ENCODE results near the gene TAF3.

TAF3 gene

GRCh38 chr10:7832060-7832459, 13.8 kb downstream of the TAF3 start:
- no peak overlapping the region for H3K4me3 ChIP-seq (ENCODE audit: low read depth in 1 of 2, low read length in 2 of 2)
- H3K9me3 ChIP-seq (ENCODE audit: insufficient read depth, low read length, severe bottlenecking), result no peaks in the 10 kb centered on the region
- DNase-seq (no peak), ATAC-seq (ENCODE audit: insufficient read depth, low read depth) (no peak)
- H3K36me3 ChIP-seq (ENCODE audit: insufficient read depth, low read length), result peaks cover 19% of the 10 kb centered on the region; the same call in 1 of the 2 replicates
- peaks cover 62% of the 10 kb centered on the region for H3K79me2 ChIP-seq (ENCODE audit: insufficient read depth, low read length)
- no peak for TF ChIP-seq CTCF (IDR thresholded peaks at IDR 0.05; ENCODE audit: borderline replicate concordance, extremely low read depth, low read length, poor library complexity, severe bottlenecking)
- no peak for TF ChIP-seq EZH2 (IDR thresholded peaks at IDR 0.05; ENCODE audit: borderline replicate concordance, low read depth, low read length, severe bottlenecking)
- H4K20me1 ChIP-seq (ENCODE audit: insufficient read depth, low read length), result no peaks in the 10 kb centered on the region
- no peak overlapping the region for H2AFZ ChIP-seq (ENCODE audit: low read depth, low read length)
- no peak overlapping the region for H3K4me2 ChIP-seq (ENCODE audit: insufficient read depth, low read length)
- no peaks in the 10 kb centered on the region for H3K4me1 ChIP-seq (ENCODE audit: insufficient read depth, low read length)
- no peak overlapping the region for H3K9ac ChIP-seq (ENCODE audit: low read depth, low read length)
- no peaks in the 10 kb centered on the region for H3K27me3 ChIP-seq (ENCODE audit: insufficient read depth, low read length, poor library complexity)
- no peak overlapping the region for H3K27ac ChIP-seq (ENCODE audit: low read length)

- DNase-seq (no peak), ATAC-seq (ENCODE audit: insufficient read depth, low read depth) (no peak)
- Histone ChIP-seq H3K4me2 (ENCODE audit: insufficient read depth, low read length) (no peak overlapping the region), H4K20me1 (ENCODE audit: insufficient read depth, low read length) (no peaks in the 10 kb centered on the region), H3K27ac (ENCODE audit: low read length) (no peak overlapping the region), H3K4me3 (ENCODE audit: low read depth in 1 of 2, low read length in 2 of 2) (no peak overlapping the region), H2AFZ (ENCODE audit: low read depth, low read length) (no peak overlapping the region), H3K79me2 (ENCODE audit: insufficient read depth, low read length) (peaks cover 59% of the 10 kb centered on the region), H3K9me3 (ENCODE audit: insufficient read depth, low read length, severe bottlenecking) (no peaks in the 10 kb centered on the region), H3K36me3 (ENCODE audit: insufficient read depth, low read length) (peaks cover 13% of the 10 kb centered on the region; the same call in 1 of the 2 replicates), H3K9ac (ENCODE audit: low read depth, low read length) (no peak overlapping the region), H3K27me3 (ENCODE audit: insufficient read depth, low read length, poor library complexity) (no peaks in the 10 kb centered on the region), H3K4me1 (ENCODE audit: insufficient read depth, low read length) (no peaks in the 10 kb centered on the region)
- TF ChIP-seq CTCF (IDR thresholded peaks at IDR 0.05; ENCODE audit: borderline replicate concordance, extremely low read depth, low read length, poor library complexity, severe bottlenecking) (no peak), EZH2 (IDR thresholded peaks at IDR 0.05; ENCODE audit: borderline replicate concordance, low read depth, low read length, severe bottlenecking) (no peak)
These were observed 14.9 kb downstream of the TAF3 start for GRCh38 chr10:7833210-7833609.

GRCh38 chr10:7834262-7834661, 16.0 kb downstream of the TAF3 start:
- Histone ChIP-seq H3K4me3 (ENCODE audit: low read depth in 1 of 2, low read length in 2 of 2) (no peak overlapping the region), H3K36me3 (ENCODE audit: insufficient read depth, low read length) (peaks cover 13% of the 10 kb centered on the region; the same call in 1 of the 2 replicates), H3K4me2 (ENCODE audit: insufficient read depth, low read length) (no peak overlapping the region), H3K27ac (ENCODE audit: low read length) (no peak overlapping the region), H4K20me1 (ENCODE audit: insufficient read depth, low read length) (no peaks in the 10 kb centered on the region), H3K9me3 (ENCODE audit: insufficient read depth, low read length, severe bottlenecking) (no peaks in the 10 kb centered on the region), H3K27me3 (ENCODE audit: insufficient read depth, low read length, poor library complexity) (no peaks in the 10 kb centered on the region), H3K79me2 (ENCODE audit: insufficient read depth, low read length) (peaks cover 60% of the 10 kb centered on the region), H3K4me1 (ENCODE audit: insufficient read depth, low read length) (no peaks in the 10 kb centered on the region), H3K9ac (ENCODE audit: low read depth, low read length) (no peak overlapping the region), H2AFZ (ENCODE audit: low read depth, low read length) (no peak overlapping the region)
- ATAC-seq (ENCODE audit: insufficient read depth, low read depth), result no peak
- DNase-seq, result no peak
- TF ChIP-seq EZH2 (IDR thresholded peaks at IDR 0.05; ENCODE audit: borderline replicate concordance, low read depth, low read length, severe bottlenecking) (no peak), CTCF (IDR thresholded peaks at IDR 0.05; ENCODE audit: borderline replicate concordance, extremely low read depth, low read length, poor library complexity, severe bottlenecking) (no peak)

GRCh38 chr10:7836571-7836970, 18.3 kb downstream of the TAF3 start:
- Histone ChIP-seq H3K4me1 (ENCODE audit: insufficient read depth, low read length) (no peaks in the 10 kb centered on the region), H3K27me3 (ENCODE audit: insufficient read depth, low read length, poor library complexity) (no peaks in the 10 kb centered on the region), H3K4me2 (ENCODE audit: insufficient read depth, low read length) (no peak overlapping the region), H3K36me3 (ENCODE audit: insufficient read depth, low read length) (peaks cover 13% of the 10 kb centered on the region; the same call in 1 of the 2 replicates), H3K79me2 (ENCODE audit: insufficient read depth, low read length) (peaks cover 52% of the 10 kb centered on the region), H3K9me3 (ENCODE audit: insufficient read depth, low read length, severe bottlenecking) (no peaks in the 10 kb centered on the region), H3K27ac (ENCODE audit: low read length) (no peak overlapping the region), H2AFZ (ENCODE audit: low read depth, low read length) (no peak overlapping the region), H4K20me1 (ENCODE audit: insufficient read depth, low read length) (0 out of 2 replicates have a peak, but pooled peaks cover 2% of the 10 kb centered on the region), H3K9ac (ENCODE audit: low read depth, low read length) (no peak overlapping the region), H3K4me3 (ENCODE audit: low read depth in 1 of 2, low read length in 2 of 2) (no peak overlapping the region)
- DNase-seq, result no peak
- TF ChIP-seq EZH2 (IDR thresholded peaks at IDR 0.05; ENCODE audit: borderline replicate concordance, low read depth, low read length, severe bottlenecking), result no peak
- TF ChIP-seq CTCF (IDR thresholded peaks at IDR 0.05; ENCODE audit: borderline replicate concordance, extremely low read depth, low read length, poor library complexity, severe bottlenecking), result no peak
- no peak for ATAC-seq (ENCODE audit: insufficient read depth, low read depth)

Data from DND-41 (cell line).